Activated CD4-positive, CD25-positive, alpha-beta regulatory T cell treated with anti-CD3 and anti-CD28 coated beads, Interleukin-2, amount 50 U/mL, for 16 hours (primary cell): ENCODE results near the gene PRAMEF15.
"Not testable (repeated sequence)": the region's sequence is repeated elsewhere in the genome, so short reads cannot be mapped to it uniquely, and the experiment has no call there.

ENCODE experiments used
- DNase-seq: peaks from one replicate; pipeline ENCODE4 v3.0.0-alpha.2; 2020; ENCODE audit warnings: low read depth, low spot score

PRAMEF15 gene

DNA sequence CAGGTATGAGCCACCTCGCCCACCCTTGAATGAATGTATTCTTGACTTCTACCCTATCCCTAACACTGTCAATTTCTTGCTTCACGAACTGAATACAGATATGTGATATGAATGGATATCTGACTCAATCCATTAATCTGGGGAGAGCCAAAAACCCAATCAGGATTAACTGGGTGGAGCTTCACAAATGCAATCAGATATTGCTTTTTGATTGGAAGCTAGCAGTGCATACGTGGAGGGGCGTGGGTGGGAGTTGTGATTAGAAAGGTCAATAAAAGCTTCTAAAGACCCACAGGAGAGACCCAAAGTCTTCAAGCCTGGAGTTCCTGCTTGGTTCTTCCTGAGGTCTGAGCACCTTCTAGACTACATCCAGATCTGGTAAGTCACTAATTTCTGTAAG is at the start of gene PRAMEF15:
PRAMEF15 (plus strand) TSS at position 301 of the 400 bp plus-strand sequence. CDS start 2,827 bp downstream, outside the sequence.
- not testable (repeated sequence) for DNase-seq

DNA sequence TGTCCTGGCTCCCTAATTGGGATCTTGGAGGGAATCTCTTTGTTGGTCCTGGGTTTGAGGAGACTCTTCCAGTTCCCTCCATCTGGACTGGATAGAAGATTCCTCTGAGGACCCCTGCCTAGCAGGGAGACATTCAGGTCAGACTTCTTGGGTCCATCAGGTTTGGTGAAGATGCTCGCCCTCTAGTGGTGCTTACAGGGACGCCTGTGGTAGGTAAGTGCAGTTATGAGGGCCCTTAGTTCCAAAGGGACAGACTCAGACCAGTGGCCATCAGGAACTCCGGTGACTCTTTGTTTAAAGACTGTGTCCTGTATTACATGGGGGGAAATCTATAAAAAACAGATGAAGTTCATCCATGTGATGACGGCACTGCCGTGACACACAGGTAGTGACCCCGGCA is 38.4 kb upstream of the PRAMEF15 start:
- not testable (repeated sequence) for DNase-seq

DNA sequence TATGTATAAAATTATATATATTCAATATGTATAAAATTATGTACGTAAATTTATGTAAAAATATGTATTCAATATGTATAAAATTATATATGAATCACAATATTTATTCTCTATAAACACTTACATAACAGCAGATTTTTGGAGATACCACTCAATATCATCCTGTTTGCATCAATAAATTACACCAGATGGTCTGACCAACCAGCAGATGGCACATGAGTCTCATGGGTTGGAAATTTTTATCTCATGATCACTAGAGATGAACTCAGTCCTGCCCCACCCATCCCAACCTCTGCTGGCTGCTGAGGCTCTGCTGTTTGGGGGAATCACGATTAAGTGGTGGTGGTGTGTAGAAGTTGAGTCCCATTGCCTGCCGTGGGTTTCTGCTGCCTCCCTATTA is 35.8 kb upstream of the PRAMEF15 start:
- not testable (repeated sequence) for DNase-seq

DNA sequence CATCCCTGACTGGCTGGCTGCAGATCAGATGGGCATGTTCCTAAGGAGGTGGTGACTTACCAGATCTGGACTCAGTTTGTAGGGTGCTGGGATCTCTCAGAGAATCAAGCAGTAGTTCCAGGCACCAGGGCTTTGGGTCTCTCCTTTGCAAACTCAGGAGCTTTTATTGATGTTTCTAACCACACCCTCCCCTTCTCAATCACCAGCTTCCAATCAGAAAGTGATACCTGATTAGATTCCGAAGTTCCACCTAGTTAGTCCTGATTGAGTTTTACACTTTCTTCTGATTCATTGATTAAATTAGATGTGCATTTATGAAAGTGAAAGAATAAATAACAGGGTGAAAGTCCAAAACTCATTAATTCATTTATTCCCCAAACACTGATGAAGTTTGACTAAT is 30.3 kb upstream of the PRAMEF15 start, which contains the start of gene PRAMEF8:
PRAMEF8 (minus strand) TSS at position 101 of the 400 bp plus-strand sequence. CDS start 1,046 bp downstream, outside the sequence.
- not testable (repeated sequence) for DNase-seq

DNA sequence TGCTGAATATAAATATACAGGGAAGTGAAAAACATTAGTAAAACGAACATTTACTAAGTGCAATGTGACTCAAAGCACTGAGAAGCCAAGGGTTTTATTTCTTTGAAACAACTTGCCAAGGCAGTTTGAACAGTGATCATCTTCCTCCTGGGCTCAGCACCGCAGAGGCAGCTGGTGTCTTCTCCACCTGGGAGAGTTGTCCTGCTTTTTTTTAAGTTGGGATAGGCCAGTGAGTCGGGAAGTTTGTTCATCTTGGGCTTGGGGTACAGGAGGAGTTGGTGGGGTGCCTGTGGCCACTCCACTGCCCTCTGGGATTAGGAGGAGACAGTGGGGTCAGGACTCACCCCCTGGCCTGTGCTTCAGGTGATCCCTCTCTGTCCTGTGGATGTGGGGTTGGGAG is 26.4 kb upstream of the PRAMEF15 start:
- DNase-seq = not testable (repeated sequence)

DNA sequence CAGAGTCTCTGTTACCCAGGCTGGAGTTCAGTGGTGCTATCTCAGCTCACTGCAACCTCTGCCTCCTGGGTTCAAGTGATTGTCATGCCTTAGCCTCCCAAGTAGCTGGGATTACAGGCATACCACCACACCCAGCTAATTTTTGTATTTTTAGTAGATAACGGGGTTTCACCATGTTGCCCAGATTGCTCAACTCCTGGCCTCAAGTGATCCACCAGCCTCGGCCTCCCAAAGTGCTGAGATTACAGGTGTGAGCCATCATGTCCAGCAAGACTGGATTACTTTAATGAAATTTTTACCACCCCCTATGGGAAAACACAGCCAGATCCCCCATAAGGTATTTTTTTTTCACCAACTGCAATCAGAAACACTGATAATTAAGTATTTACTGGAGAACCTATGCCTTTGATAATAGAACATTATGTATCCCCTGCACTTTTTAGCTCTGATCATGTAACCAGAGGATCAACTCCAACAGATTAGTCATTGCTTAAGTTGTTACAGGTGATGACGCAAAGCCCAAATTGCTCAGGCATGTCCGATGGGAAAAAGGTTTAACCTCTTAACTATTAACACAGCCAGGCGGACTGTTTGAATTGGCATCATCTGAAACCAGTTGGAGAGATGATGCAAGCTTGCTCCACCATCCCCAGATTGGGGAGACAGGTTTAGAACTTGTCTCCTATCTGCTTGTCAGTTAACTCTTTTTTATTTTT is 18.0 kb upstream of the PRAMEF15 start:
- DNase-seq = not testable (repeated sequence)

DNA sequence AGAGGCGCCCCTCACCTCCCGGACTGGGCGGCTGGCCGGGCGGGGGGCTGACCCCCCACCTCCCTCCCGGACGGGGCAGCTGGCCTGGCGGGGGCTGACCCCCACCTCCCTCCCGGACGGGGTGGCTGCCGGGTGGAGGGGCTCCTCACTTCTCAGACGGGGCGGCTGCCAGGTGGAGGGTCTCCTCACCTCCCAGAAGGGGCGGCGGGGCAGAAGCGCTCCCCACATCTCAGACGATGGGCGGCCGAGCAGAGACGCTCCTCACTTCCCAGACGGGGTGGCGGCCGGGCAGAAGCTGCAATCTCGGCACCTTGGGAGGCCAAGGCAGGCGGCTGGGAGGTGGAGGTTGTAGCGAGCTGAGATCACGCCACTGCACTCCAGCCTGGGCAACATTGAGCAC is 16.7 kb upstream of the PRAMEF15 start:
- not testable (repeated sequence) for DNase-seq

DNA sequence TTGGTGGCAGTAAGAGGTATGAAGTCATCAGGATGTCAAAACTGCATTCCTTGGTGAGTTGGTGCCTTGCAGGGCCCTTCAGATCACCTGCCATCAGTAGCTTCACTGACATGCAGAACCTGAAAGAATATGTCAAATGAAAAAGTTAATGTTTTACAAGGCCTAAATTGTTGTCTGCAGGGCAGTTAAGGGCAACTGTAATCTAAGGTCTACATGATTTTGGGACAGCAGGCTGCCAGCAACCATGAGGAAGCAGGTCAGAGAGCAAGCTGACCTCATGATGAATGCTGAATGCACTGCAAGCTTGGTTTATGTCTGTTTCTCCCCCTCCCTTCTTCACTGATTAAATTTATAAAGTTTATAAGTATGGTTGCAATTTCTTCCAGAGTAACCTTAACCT is 13.2 kb upstream of the PRAMEF15 start:
- not testable (repeated sequence) for DNase-seq

DNA sequence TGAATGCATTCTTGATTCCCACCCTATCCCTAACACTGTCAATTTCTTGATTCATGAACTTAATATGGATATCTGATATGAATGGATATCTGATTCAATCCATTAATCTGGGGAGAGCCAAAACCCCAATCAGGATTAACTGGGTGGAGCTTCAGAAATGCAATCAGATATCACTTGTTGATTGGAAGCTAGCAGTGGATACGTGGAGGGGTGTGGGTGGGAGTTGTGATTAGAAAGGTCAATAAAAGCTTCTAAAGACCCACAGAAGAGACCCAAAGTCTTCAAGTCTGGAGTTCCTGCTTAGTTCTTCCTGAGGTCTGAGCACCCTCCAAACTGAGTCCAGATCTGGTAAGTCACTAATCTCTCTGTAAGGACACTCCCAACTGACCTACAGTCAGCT is 12.1 kb upstream of the PRAMEF15 start, which contains the start of gene PRAMEF33:
PRAMEF33 (plus strand) TSS at position 301 of the 400 bp plus-strand sequence. CDS start 2,416 bp downstream, outside the sequence.
- DNase-seq = not testable (repeated sequence)

DNA sequence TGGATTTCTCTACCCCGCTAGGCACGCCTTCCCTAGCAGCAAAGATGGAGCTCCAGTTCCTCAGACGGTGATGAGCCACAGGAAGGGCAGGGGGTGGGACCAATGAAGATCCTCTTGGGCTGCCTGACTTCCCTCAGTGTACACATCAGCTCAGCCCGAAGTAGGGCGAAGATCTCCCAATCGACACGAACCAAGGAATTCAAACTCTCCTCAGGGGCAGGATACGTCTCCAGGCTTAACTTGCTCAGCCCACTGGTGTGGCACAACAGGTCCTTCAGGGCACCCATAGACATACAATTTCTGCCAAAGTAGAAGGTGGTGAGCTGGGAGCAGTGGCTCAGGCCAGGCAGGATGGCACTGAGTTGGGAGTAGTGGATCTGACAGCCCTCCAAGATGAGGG is 27.1 kb downstream of the PRAMEF15 start:
- DNase-seq = not testable (repeated sequence)

DNA sequence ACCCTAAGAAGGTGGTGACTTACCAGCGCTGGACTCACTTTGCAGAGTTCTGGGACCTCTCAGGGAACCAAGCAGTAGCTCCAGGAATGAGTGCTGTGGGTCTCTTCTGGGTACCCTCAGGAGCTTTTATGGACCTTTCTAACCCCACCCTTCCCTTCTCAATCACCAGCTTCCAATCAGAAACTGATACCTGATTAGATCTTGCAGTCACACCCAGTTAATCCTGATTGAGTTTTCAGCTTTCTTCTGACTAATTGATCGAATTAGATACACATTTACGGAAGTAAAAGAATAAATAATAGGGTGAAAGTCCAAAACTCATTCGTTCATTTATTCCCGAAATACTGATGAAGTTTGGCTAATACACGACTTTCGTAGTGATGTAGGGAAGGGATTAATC is 31.7 kb downstream of the PRAMEF15 start, which contains the start of gene PRAMEF14:
PRAMEF14 (minus strand) TSS at position 101 of the 400 bp plus-strand sequence. CDS start 1,820 bp downstream, outside the sequence.
- DNase-seq = not testable (repeated sequence)

DNA sequence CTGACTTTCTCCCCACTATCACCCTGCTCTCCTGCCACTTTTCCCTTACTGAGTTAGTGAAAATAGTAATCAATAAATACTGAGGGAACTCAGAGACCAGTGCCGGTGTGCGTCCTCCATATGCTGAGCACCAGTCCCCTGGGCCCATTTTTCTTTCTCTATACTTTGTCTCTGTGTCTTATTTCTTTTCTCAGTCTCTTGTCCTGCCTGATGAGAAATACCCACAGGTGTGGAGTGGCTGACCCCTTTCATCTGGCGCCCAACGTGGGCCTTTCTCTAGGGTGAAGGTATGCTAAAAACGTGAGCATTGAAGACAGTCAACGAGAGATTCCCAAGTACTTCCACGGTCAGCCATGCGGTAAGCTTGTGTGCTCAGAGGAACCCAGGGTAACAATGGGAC is 38.1 kb downstream of the PRAMEF15 start:
- not testable (repeated sequence) for DNase-seq

DNA sequence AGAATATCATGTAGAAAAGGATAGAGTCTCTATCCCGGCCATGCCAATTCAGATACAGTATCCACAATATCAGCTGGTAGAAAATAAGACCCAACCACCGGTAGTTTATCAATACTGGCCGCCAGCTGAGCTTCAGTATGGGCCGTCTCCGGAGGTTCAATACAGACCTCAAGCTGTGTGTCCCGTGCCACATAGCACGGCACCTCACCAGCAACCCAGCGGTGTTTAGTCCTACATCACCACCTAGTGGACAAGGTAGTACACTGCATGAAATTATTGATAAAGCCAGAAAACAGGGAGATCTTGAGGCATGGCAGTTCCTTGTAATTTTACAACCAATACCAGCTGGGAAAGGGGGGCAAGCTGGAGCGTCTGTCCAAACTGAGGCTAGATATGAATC is 39.1 kb downstream of the PRAMEF15 start:
- DNase-seq = not testable (repeated sequence)

DNA sequence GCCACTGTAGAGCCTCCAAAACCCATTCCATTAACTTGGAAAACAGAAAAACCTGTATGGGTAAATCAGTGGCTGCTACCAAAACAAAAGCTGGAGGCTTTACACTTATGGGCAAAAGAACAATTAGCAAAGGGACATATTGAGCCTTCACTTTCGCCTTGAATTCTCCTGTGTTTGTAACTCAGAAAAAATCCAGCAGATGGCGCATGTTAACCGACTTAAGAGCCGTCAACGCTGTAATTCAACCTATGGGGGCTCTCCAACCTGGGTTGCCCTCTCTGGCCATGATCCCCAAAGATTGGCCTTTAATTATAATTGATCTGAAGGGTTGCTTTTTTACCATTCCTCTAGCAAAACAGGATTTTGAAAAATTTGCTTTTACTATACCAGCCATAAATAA is 41.4 kb downstream of the PRAMEF15 start:
- not testable (repeated sequence) for DNase-seq

DNA sequence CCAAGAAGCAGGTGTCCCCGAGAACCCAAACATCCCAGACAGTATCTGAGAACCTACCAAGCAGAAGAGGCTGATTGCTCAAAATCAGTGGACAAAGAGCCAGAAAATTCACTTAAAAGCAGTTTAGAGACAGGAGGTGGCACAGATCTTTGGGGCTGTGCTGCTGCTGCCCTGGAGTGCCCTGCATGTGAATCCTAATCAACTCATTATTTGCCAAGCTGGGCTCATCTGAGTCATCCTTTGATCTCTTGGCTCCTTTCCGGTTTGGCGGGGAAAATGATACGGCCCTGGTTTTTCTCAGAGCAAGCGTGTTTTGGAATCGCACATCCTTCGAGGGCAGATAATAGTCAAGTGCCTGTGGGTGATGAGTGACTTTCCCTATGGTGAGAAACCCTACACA is 47.0 kb downstream of the PRAMEF15 start:
- not testable (repeated sequence) for DNase-seq

DNA sequence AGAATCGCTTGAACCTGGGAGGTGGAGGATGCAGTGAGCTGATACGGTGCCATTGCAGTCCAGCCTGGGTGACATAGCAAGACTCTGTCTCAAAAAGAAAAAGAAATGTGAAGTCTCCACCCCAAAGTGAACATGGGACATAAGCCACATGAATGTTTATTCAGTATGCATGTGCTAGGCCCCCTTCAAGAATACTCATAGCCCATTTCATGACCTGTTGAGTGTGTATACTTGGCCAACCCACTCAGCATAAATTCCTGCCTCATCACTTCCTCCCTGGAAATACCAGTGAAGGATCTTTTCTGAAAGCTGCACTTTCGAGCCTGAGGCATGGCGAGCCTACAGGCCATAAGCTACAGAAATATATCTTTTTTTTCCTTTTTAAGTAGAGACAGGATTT is 49.5 kb downstream of the PRAMEF15 start:
- DNase-seq = not testable (repeated sequence)

DNA sequence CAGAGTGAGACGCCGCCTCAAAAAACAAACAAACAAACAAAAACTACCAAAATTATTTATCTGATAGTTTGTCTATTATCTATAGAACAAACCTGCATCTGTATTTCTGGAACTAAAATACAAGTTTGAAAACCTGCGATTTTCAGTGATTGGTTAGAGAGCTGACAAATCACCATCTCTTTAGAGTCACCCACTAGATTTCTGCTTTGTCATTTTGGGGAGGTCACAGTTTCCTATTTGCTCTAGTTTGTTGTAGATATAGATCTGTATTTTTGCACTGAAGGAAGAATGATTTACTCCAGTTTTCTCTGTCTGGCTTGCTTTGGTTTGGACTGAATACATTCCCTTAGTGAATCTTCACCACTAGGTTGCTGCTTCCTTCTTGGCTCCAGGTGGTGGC is 51.2 kb downstream of the PRAMEF15 start:
- DNase-seq = not testable (repeated sequence)

DNA sequence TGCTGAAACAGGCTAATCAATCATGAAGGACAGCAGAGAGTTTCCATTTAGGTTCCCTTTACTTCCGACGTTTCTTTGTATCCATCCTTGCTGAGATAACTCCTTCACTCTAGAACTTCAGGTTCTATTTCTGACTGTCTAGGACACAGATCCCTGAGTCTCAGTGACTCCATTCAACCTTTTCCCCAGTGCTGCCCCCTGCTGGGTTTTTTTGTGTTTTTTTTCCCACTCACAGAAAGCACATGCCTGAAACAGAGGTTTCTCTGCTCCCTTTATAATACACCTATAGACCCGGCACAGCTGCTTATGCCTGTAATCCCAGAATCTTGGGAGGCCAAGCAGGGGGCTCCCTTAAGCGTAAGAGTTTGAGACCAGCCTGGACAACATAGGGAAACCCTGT is 53.2 kb downstream of the PRAMEF15 start:
- DNase-seq = not testable (repeated sequence)
